GM19025 (cell line): ENCODE data around the gene HOXA3.

ENCODE experiments used
- ATAC-seq: cut with Tn5 transposase; IDR thresholded peaks from one replicate; pipeline ENCODE4 v1.9.1; 2021; ENCODE audit warnings: mild to moderate bottlenecking, low read depth, moderate library complexity; ENCODE audit not compliant: unreplicated experiment

Gene HOXA3

DNA sequence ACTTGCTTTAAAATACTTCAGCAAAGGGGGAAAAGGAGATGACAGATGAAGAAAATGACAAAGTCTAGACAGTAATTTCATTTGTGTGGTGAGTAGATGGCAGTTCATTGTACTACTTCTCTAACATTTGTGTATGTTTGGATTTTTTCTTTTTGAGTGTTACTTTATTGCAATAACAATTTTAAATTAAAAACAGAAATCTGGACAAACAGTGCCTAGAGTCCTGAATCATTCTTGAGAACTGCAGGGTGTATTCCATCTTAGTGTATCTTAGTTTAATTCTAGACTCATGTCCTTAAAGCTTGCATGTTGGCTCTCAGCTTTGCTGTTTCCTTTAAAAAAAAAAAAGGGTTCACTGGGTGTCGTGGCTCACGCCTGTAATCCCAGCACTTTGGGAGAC is 87.7 kb downstream of the HOXA3 start:
- no peak for ATAC-seq

- no peak for ATAC-seq
Observed at GRCh38 chr7:27064159-27064558, 88.2 kb downstream of the HOXA3 start.

DNA sequence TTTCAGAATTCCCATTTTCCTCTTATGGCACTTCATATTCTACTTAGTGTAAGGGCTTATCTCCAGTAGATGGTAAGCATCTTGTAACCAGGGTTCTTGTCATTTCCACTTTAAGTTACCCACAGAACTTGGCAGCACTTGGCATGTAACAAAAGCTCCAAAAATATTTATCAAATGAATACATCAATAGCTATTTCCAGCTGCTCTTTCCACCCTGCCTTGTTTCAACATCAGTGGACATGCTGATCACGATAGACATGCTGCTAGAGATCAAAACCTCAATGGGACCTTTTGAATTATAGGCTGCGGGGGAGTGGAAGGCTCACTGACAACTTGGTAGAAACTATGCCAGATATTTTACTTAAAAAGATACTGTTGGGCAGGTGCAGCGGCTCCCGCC is 89.4 kb downstream of the HOXA3 start:
- ATAC-seq, result no peak
